GM12891 (cell line): Measurements from ENCODE around the gene CRTAP.

Experiments
- DNase-seq: peaks from one replicate; pipeline ENCODE4 v3.0.0; 2011; ENCODE audit warnings: low spot score; ENCODE audit not compliant: insufficient read length
- FAIRE-seq: peaks from 2 replicates; lab custom pipeline; 2011; peaks lifted over from hg19 to GRCh38; lab: Jason Lieb, UNC
- PAX5 ChIP-seq: IDR thresholded peaks from 2 replicates; pipeline ENCODE4 v1.6.1; 2011; ENCODE audit warnings: low read length, moderate library complexity, mild to moderate bottlenecking; ENCODE audit not compliant: insufficient read depth, severe bottlenecking
- POLR2A ChIP-seq: IDR thresholded peaks from 2 replicates; pipeline ENCODE4 v1.6.1; 2011; ENCODE audit warnings: low read depth, low read length, control low read depth
- POLR2AphosphoS5 ChIP-seq: IDR thresholded peaks from 2 replicates; pipeline ENCODE4 v1.6.1; 2011; ENCODE audit warnings: low read depth, low read length, control low read depth
- POU2F2 ChIP-seq: IDR thresholded peaks from 2 replicates; pipeline ENCODE4 v1.6.1; 2011; ENCODE audit warnings: low read depth, mild to moderate bottlenecking, control low read depth, low read length, moderate library complexity
- SPI1 ChIP-seq: IDR thresholded peaks from 2 replicates; pipeline ENCODE4 v1.6.1; 2011; ENCODE audit warnings: low read depth, low read length, control low read depth
- TAF1 ChIP-seq: IDR thresholded peaks from 2 replicates; pipeline ENCODE4 v1.6.1; 2011; ENCODE audit warnings: low read depth, low read length, control low read depth

The CRTAP gene

GRCh38 chr3:33187368-33187634 lies 73.5 kb downstream of the CRTAP start:
- no peak for DNase-seq
- TF ChIP-seq POU2F2 (no peak), POLR2A (no peak), TAF1 (no peak), PAX5 (no peak), POLR2AphosphoS5 (no peak), SPI1 (no peak)
- no peak for FAIRE-seq

- no peak for FAIRE-seq
- TF ChIP-seq PAX5 (no peak), POLR2AphosphoS5 (no peak)
Measured at GRCh38 chr3:33194303-33194702, 80.5 kb downstream of the CRTAP start.

GRCh38 chr3:33196538-33196937 lies 82.7 kb downstream of the CRTAP start:
- TF ChIP-seq POLR2AphosphoS5 (no peak), SPI1 (no peak), POLR2A (no peak), TAF1 (no peak), POU2F2 (no peak), PAX5 (no peak)
- FAIRE-seq, result no peak
- no peak for DNase-seq

More at GRCh38 chr3:33194303-33194702, 80.5 kb downstream of the CRTAP start:
- no peak for DNase-seq
